ENCODE results near the gene TYRP1. TPM values are rescaled to one million over a fixed set of nuclear protein-coding genes. Genes with fewer than 3 reads are reported as not detected.

TYRP1 gene
- total RNA-seq, 1 donor from 2014 or later, result 5.8 TPM

DNA sequence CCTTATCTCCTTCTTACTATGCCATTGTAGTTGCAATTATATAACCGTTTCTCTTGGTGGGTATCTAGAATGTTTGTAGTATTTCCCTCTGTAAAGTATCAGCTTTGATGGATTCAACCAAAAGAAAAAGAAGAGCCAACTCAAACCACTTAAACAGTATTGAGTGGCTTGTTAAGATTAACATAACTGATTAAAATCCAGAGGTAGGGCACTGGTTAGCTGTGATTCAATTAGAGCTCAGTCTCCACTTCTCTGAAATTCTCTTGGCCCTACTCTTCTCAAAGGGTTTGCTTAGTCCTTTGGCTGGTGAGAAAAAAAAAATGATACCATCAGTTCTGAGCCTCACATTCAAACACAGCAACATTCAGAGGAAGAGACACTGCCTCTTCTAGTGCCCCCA is 37.0 kb downstream of the TYRP1 start:
- DNase-seq (no peak), ATAC-seq (no peak)
- Histone ChIP-seq H3K9me3 (no peaks in the 10 kb centered on the region), H3K27ac (no peak overlapping the region), H3K4me1 (no peaks in the 10 kb centered on the region), H3K36me3 (no peaks in the 10 kb centered on the region), H3K4me3 (no peak overlapping the region), H3K27me3 (ENCODE audit: low read depth) (no peaks in the 10 kb centered on the region)
- TF ChIP-seq, protein P1, sequence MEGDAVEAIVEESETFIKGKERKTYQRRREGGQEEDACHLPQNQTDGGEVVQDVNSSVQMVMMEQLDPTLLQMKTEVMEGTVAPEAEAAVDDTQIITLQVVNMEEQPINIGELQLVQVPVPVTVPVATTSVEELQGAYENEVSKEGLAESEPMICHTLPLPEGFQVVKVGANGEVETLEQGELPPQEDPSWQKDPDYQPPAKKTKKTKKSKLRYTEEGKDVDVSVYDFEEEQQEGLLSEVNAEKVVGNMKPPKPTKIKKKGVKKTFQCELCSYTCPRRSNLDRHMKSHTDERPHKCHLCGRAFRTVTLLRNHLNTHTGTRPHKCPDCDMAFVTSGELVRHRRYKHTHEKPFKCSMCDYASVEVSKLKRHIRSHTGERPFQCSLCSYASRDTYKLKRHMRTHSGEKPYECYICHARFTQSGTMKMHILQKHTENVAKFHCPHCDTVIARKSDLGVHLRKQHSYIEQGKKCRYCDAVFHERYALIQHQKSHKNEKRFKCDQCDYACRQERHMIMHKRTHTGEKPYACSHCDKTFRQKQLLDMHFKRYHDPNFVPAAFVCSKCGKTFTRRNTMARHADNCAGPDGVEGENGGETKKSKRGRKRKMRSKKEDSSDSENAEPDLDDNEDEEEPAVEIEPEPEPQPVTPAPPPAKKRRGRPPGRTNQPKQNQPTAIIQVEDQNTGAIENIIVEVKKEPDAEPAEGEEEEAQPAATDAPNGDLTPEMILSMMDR (IDR thresholded peaks at IDR 0.05), result no peak
- intact Hi-C loops (cut with DNase I), result no loop called here

DNA sequence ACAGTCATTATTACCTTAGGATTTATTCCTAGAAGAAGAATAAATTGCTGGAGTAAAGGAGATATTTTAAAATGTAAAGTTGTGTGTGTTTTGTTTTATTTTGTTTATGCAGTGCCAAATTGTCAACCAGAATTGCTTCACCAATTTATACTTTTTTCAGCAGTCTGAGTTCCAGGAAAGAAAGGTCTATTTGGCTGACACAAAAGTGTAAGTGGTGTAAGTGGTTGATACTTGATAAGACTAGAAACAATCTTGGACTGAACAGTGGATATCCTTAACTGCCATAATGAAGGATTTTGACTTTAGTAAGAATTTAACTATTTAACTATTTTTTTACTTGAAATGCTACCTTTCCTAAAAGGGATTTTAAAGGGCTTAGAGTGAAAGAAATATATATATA is 37.7 kb downstream of the TYRP1 start:
- ATAC-seq, result no peak
- Histone ChIP-seq H3K36me3 (no peaks in the 10 kb centered on the region), H3K9me3 (no peaks in the 10 kb centered on the region), H3K4me1 (no peaks in the 10 kb centered on the region), H3K27ac (no peak overlapping the region), H3K4me3 (no peak overlapping the region), H3K27me3 (ENCODE audit: low read depth) (no peaks in the 10 kb centered on the region)
- intact Hi-C loops (cut with DNase I), result no loop called here
- TF ChIP-seq, protein P1 (IDR thresholded peaks at IDR 0.05), result no peak
- no peak for DNase-seq

DNA sequence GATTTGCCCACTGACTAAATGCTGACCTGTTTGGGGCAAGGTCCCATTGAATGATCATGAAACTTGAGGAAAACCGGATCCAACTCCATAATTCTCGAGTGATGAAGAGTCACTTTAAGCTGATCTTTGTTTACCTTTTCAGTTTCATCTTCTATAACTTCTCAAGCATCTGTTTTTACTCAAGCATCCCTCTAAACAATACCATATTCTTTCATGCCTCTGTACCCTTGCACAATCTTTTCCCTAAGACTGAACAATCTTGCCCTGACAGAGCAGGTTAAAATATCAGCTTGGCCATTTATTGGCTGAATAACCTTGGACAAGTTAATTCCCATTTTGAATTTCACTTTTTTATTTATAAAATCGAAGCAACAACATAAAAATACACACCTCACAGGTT is 39.8 kb downstream of the TYRP1 start:
- Histone ChIP-seq H3K4me1 (no peaks in the 10 kb centered on the region), H3K27me3 (ENCODE audit: low read depth) (no peaks in the 10 kb centered on the region)

DNA sequence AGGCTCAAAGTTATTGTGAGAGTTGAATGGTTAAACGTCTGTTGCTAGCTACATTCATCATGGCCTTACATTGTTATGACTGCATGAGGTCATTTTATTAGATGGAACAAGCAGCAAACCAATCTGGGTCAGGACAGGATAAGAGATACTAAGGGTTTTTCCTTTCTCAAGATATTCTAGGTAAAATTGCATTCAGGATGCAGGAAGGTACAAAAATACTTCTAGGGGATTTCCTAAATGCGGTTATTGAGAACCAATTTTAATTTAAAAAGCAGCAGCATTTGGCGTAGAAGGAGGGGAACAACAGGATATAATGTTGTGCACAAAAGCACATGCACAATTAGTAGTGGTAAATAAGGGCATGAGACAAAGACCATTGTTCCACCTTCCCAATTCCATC is 42.5 kb downstream of the TYRP1 start:
- H3K27me3 ChIP-seq (ENCODE audit: low read depth), result no peaks in the 10 kb centered on the region
- no peaks in the 10 kb centered on the region for H3K9me3 ChIP-seq
- DNase-seq (no peak), ATAC-seq (no peak)
- no peaks in the 10 kb centered on the region for H3K4me1 ChIP-seq
- H3K36me3 ChIP-seq, result no peaks in the 10 kb centered on the region
- intact Hi-C loops (cut with DNase I), result no loop called here
- no peak overlapping the region for H3K4me3 ChIP-seq
- TF ChIP-seq, protein P1 (IDR thresholded peaks at IDR 0.05), result no peak
- no peak overlapping the region for H3K27ac ChIP-seq

More for the DNA sequence above, 39.8 kb downstream of the TYRP1 start:
- no peak for DNase-seq
- Histone ChIP-seq H3K9me3 (no peaks in the 10 kb centered on the region), H3K4me3 (no peak overlapping the region), H3K36me3 (no peaks in the 10 kb centered on the region), H3K27ac (no peak overlapping the region)
- no peak for ATAC-seq
- TF ChIP-seq, protein P1 (IDR thresholded peaks at IDR 0.05), result no peak
- intact Hi-C loops (cut with DNase I), result no loop called here

DNA sequence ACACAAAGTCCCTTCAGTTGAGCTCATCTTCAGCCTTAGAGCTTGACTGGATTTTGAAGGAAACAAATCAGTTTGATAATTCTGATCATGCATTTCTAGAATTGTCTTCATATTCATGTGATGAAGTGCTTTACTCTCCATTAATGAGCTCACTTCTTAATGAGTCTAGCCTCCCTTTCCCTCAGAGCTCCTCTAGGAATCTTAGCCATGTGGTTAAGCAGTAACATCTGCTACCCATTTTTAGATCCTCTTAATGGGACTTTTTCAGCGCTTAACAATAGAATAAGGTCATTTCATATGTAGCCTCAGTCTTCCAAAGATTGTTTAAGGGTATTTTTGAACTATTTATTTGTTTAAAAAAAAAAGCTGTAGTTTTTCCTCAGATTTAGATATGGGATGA is 44.7 kb downstream of the TYRP1 start:
- no peak for ATAC-seq

More for the DNA sequence above, 44.7 kb downstream of the TYRP1 start:
- no peak overlapping the region for H3K27ac ChIP-seq
- intact Hi-C loops (cut with DNase I), result no loop called here
- no peaks in the 10 kb centered on the region for H3K4me1 ChIP-seq
- H3K36me3 ChIP-seq, result no peaks in the 10 kb centered on the region
- no peak overlapping the region for H3K4me3 ChIP-seq
- H3K9me3 ChIP-seq, result no peaks in the 10 kb centered on the region
- TF ChIP-seq, protein P1 (IDR thresholded peaks at IDR 0.05), result no peak
- H3K27me3 ChIP-seq (ENCODE audit: low read depth), result no peaks in the 10 kb centered on the region
- no peak for DNase-seq
